GM23248 (cell line): ENCODE measurements around the gene TTC3.

ENCODE experiments used
- EZH2 ChIP-seq: fragments of 200-600 bp; sonication (generic); IDR thresholded peaks from 2 replicates; pipeline ENCODE4 v1.6.1; 2018; ENCODE audit warnings: antibody characterized with exemption, mild to moderate bottlenecking; ENCODE audit not compliant: insufficient read depth, poor library complexity, severe bottlenecking
- EZH2phosphoT487 ChIP-seq: fragments of 200-600 bp; sonication (generic); IDR thresholded peaks from 2 replicates; pipeline ENCODE4 v1.6.1; 2018; ENCODE audit warnings: antibody characterized with exemption, moderate library complexity, mild to moderate bottlenecking, low read depth; ENCODE audit not compliant: insufficient read depth

GRCh38 chr21:37196847-37197246 is 123.8 kb downstream of the TTC3 start:
- TF ChIP-seq EZH2phosphoT487 (no peak), EZH2 (no peak)
